GM18505 (cell line): Measurements from ENCODE around the gene CCNC.
A peak's percentile ranks its signal among the peaks of the same experiment; 100 is the strongest.

ENCODE experiments used
- ATAC-seq: cut with Tn5 transposase; IDR thresholded peaks from one replicate; pipeline ENCODE4 v1.9.1; 2021; ENCODE audit not compliant: unreplicated experiment
- POLR2A ChIP-seq: IDR thresholded peaks from 4 replicates; pipeline ENCODE4 v1.6.1; 2011; ENCODE audit warnings: borderline replicate concordance; ENCODE audit not compliant: insufficient read depth, insufficient read length; ENCODE audit errors: extremely low read depth

CCNC gene

DNA sequence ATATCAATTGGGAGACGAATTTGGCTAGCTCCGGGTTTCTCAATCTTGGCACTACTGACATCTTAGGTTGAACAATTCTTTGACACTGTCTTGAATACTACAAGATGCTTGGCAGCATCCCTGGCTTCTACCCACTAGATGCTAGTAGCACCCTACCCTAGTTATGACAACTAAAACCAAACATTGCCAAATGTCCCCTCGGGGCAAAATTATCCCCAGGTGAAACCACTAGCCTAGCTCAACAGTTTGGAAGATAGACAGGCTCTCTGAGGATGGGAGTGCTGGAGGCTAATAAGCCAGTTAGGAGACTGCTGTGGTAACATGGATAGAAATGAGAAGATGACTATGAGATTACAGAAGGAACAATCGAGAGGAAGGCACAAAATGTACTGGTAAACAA, 20.9 kb downstream of the CCNC start:
- ATAC-seq: no peak
- no peak for TF ChIP-seq POLR2A

GRCh38 chr6:99545442-99545841, 23.0 kb downstream of the CCNC start:
- ATAC-seq: no peak
- TF ChIP-seq POLR2A: no peak

DNA sequence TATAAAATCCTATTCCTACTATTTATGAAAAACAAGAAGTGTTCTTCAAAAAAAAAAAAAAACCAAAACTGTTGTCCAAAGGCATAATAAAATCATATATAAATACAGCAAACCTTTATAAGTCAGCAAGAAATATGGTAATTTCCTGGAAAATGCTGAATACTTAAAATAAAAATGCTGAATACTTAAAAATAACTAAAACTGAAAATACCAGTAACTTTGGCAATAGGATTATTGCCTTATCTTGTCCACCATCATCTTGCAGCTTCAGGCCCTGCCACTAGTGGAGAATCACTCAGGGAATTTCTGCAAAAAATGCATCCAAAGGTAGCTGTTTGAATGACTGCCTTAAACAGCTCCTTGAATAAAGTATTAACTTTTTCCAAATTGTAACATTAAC, 24.5 kb downstream of the CCNC start:
- TF ChIP-seq POLR2A: no peak
- no peak for ATAC-seq

GRCh38 chr6:99530627-99531026, 37.8 kb downstream of the CCNC start:
- no peak for ATAC-seq
- TF ChIP-seq POLR2A: no peak

- no peak for TF ChIP-seq POLR2A
- ATAC-seq: no peak
Measured at GRCh38 chr6:99522531-99522930, 45.9 kb downstream of the CCNC start.

GRCh38 chr6:99521633-99522151, 46.8 kb downstream of the CCNC start:
- ATAC-seq: peak; percentile 20
- TF ChIP-seq POLR2A: no peak

- ATAC-seq: peak; percentile 92
- peak; percentile 95 for TF ChIP-seq POLR2A
Measured at GRCh38 chr6:99520855-99521632, 47.4 kb downstream of the CCNC start.

DNA sequence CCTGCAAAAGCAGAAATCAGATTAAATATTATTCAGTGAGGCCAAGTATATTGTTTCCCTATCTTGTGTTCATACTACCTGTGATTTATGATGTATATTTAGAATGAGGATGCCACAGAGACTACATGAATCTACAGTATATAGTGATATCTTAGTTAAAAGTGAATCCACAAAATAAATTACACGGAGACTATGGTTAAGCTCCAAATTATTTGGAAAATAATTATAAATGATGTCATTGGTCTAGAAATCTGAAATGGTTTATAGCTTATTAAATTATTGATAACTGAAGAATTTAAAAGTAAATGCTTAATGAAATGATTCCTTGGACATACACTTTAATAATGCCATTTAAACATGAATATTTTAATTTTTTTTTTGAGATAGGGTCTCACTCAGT, 49.0 kb downstream of the CCNC start:
- no peak for TF ChIP-seq POLR2A
- ATAC-seq: no peak

DNA sequence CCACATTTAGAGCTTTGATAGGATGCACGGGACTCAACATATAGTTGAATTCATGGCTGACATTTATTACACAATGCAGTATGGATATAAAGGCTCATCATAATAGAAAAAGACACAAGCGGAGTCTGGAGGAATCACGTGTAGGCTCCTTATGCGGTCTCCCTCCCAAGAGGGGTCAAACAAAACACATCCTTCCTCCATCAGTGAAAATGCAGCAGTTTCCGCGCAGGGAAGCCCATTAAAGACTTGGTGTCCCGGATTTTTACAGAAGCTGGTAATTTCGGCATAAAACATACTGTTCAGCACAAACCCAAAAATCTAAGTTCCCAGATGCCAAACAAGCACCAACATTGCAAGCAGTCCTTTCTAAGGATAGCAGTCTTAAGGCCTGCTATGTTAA, 54.4 kb downstream of the CCNC start:
- no peak for ATAC-seq
- no peak for TF ChIP-seq POLR2A

GRCh38 chr6:99512033-99512432, 56.4 kb downstream of the CCNC start:
- no peak for TF ChIP-seq POLR2A
- no peak for ATAC-seq

DNA sequence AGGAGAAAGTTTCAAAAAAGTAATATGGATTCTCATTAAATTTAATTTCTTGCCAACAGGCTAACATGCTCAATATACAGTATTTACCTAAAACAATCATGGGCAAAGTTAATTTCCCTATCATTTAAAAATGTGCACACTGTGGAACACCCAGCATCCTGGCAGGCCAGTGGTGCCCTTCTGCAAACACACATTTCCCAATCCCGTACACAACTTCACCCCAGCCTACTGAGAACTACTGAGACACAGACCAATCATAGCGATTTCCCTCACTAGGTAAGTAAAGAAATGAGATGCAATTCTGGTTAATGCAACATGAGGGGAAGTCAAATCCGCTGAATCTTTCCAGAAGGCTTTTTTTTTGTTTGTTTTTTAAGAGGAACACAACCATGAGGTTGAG, 60.8 kb downstream of the CCNC start:
- no peak for ATAC-seq
- no peak for TF ChIP-seq POLR2A

DNA sequence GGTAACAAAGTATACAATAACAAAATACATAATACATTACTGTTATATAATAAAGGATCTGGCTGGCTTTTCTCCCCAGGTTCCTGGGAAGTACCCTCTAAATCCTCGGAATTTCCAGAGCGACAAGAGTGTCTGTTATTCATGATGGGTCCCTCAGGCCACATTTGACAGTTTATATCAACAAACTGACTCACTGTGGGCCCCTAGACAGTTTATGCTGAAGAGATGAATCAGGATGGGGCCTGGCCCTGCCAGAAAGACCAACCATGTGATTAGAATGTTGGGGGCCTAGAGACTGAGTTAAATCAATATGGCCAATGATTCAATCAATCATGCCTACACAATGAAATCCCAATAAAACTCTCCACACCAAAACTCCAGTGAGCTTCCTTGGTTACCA, 66.7 kb downstream of the CCNC start:
- no peak for ATAC-seq
- TF ChIP-seq POLR2A: no peak

DNA sequence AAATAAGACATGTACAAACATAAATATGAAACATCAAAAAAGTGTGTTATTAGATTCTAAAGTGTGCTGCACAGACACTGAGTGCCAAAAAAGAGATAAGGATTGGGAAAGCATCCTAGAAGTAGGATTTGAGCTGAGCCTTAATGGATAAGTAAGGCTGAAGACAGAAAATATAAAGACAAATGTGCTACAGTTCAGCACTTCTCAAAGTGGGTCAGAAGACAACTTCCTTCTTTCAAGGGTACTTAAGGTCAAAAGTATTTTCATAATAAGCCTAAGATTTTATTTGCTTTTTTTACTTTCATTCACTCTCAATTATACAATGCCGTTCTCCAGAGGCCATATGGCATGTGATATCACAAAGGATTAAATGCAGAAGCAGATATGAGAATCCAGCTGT, 70.0 kb downstream of the CCNC start:
- no peak for TF ChIP-seq POLR2A
- no peak for ATAC-seq

DNA sequence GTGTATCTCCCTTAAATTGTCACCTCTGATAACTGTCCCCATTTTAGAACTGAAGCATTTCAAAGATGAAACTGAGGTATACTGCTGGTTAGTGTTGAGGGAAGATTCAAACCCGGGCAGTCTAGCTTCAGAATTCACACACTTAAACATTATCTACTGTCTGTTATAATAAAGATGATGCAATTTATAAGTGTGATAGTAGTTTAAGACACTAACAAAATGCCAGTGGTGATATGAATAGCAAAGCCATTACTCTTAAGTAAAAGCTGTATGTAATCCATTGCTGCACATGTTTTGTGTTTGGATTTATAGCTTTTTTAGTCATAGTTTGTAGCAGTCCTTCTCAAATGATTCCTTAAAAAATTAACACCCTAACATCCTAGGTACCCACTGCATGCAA, 73.0 kb downstream of the CCNC start:
- TF ChIP-seq POLR2A: no peak
- no peak for ATAC-seq
